NB4 (cell line): ENCODE measurements around the gene TEX13D.
"Not testable (repeated sequence)": the region's sequence is repeated elsewhere in the genome, so short reads cannot be mapped to it uniquely, and the experiment has no call there.

Experiments
- DNase-seq: peaks from one replicate; pipeline ENCODE4 v3.0.0; 2010; ENCODE audit warnings: low read depth
- H3K4me3 ChIP-seq: one replicate; pipeline ENCODE4 v1.5.1; 2011; ENCODE audit warnings: mild to moderate bottlenecking, low read depth, low read length, moderate library complexity
- CTCF ChIP-seq: IDR thresholded peaks from one replicate; pipeline ENCODE4 v1.5.1; 2012; ENCODE audit warnings: low read depth, low read length
- MAX ChIP-seq: IDR thresholded peaks from 2 replicates; pipeline ENCODE4 v1.6.1; 2011; ENCODE audit warnings: low read depth, low read length
- MYC ChIP-seq: IDR thresholded peaks from 2 replicates; pipeline ENCODE4 v1.6.1; 2011; ENCODE audit warnings: low read depth, low read length
- POLR2A ChIP-seq: IDR thresholded peaks from 2 replicates; pipeline ENCODE4 v1.6.1; 2011; ENCODE audit warnings: mild to moderate bottlenecking; ENCODE audit not compliant: insufficient read length; ENCODE audit errors: extremely low read depth

Gene TEX13D

GRCh38 chrX:124325732-124326131, 6.7 kb upstream of the TEX13D start:
- TF ChIP-seq POLR2A (no peak), MAX (no peak), CTCF (no peak), MYC (no peak)
- H3K4me3 ChIP-seq: no peak overlapping the region
- DNase-seq: no peak

- no peak overlapping the region for H3K4me3 ChIP-seq
- no peak for TF ChIP-seq POLR2A
- no peak for TF ChIP-seq MAX
- no peak for TF ChIP-seq CTCF
- no peak for TF ChIP-seq MYC
- no peak for DNase-seq
Observed at GRCh38 chrX:124328765-124329164, 3.7 kb upstream of the TEX13D start.

GRCh38 chrX:124333862-124334261, 1.4 kb downstream of the TEX13D start:
- TF ChIP-seq MAX: no peak
- TF ChIP-seq POLR2A: no peak
- TF ChIP-seq CTCF: no peak
- TF ChIP-seq MYC: no peak
- DNase-seq: peak; percentile 42
- no peak overlapping the region for H3K4me3 ChIP-seq

- DNase-seq: peak; percentile 59
- not testable (repeated sequence) for H3K4me3 ChIP-seq
Observed at GRCh38 chrX:124334555-124334954, 2.1 kb downstream of the TEX13D start.

GRCh38 chrX:124335598-124335997, 3.1 kb downstream of the TEX13D start:
- no peak for TF ChIP-seq CTCF
- no peak for TF ChIP-seq MAX
- no peak for TF ChIP-seq MYC
- no peak for TF ChIP-seq POLR2A
- peak; percentile 11 for DNase-seq
- H3K4me3 ChIP-seq: no peak overlapping the region

- H3K4me3 ChIP-seq: no peak overlapping the region
- no peak for DNase-seq
- TF ChIP-seq POLR2A (no peak), MAX (no peak), MYC (no peak), CTCF (no peak)
Observed at GRCh38 chrX:124337916-124338315, 5.5 kb downstream of the TEX13D start.
